Upper lobe of left lung (tissue), 6 donors: ENCODE measurements around the gene PARL. TPM values are rescaled to one million over a fixed set of nuclear protein-coding genes. Genes with fewer than 3 reads are reported as not detected.

Source experiments
- ATAC-seq, 2 donors: fragments of 200-7000 bp; cut with Tn5 transposase; one replicate each; pipeline ENCODE4 v1.9.1; 2022; ENCODE audit warnings: mild to moderate bottlenecking in 2 of 2, moderate library complexity in 2 of 2; ENCODE audit not compliant: low FRiP score in 2 of 2
- DNase-seq, 2 donors: peaks; one replicate each; pipeline ENCODE4 v3.0.0-alpha.2; 2019 to 2020
- H3K27ac ChIP-seq, 4 donors: fragments of 200-600 bp; sonication (generic); one replicate each; pipeline ENCODE4 v1.5.1; 2016 to 2019
- H3K27me3 ChIP-seq, 4 donors: fragments of 200-600 bp; sonication (generic); one replicate each; pipeline ENCODE4 v1.5.1; 2017 to 2019
- H3K36me3 ChIP-seq, 4 donors: fragments of 200-600 bp; sonication (generic); one replicate each; pipeline ENCODE4 v1.5.1; 2016 to 2019
- H3K4me1 ChIP-seq, 4 donors: fragments of 200-600 bp; sonication (generic); one replicate each; pipeline ENCODE4 v1.5.1; 2018 to 2019
- H3K4me3 ChIP-seq, 4 donors: fragments of 200-600 bp; sonication (generic); one replicate each; pipeline ENCODE4 v1.5.1; 2017 to 2019; ENCODE audit warnings: mild to moderate bottlenecking in 2 of 4, moderate library complexity in 1 of 4
- H3K9me3 ChIP-seq, 4 donors: fragments of 200-600 bp; sonication (generic); one replicate each; pipeline ENCODE4 v1.5.1; 2018 to 2019
- EP300 ChIP-seq, 4 donors: sonication (generic); formaldehyde crosslinking; IDR thresholded peaks; one replicate each; pipeline ENCODE4 v1.5.1; 2017; ENCODE audit warnings: antibody characterized with exemption in 4 of 4, control low read depth in 2 of 4
- POLR2A ChIP-seq, 4 donors: fragments of 450-650 bp; IDR thresholded peaks; one replicate each; pipeline ENCODE4 v1.5.1; 2016 to 2017; ENCODE audit warnings: antibody characterized with exemption in 4 of 4, mild to moderate bottlenecking in 2 of 4
- POLR2AphosphoS5 ChIP-seq, 2 donors: sonication (generic); formaldehyde crosslinking; IDR thresholded peaks; one replicate each; pipeline ENCODE4 v1.5.1; 2017; ENCODE audit warnings: antibody characterized with exemption in 2 of 2
- WGBS, 2 donors: methylation state at CpG; one replicate each; pipeline ENCODE4 v1.1.5; 2017 to 2018; 5-methylcytosine and 5-hydroxymethylcytosine counted together
- total RNA-seq, 6 donors: library from RNA; depleted of rRNA in 4 of 6; stranded (reverse); fragments of >200 nt in 4 of 6; gene quantifications; one replicate each; pipeline versions ENCODE4 v1.1.0 to v1.2.1, GENCODE V29; 2016 to 2021
- TF ChIP-seq, protein P1 (sequence below), 6 experiments: fragments of 450-650 bp in 4 of 6; fragments of 200-600 bp in 2 of 6; sonication (generic) in 2 of 6; IDR thresholded peaks; one replicate each; pipeline ENCODE4 v1.5.1; 2016 to 2019; ENCODE audit warnings: antibody characterized with exemption in 6 of 6
- donor health status: DM: no; HTN: no; CAD: no; lungs with moderate emphysema.
- donor health status: DM: no; HTN: yes; CAD: no; lungs with severe emphysema.

PARL gene
- total RNA-seq, 6 donors from 2014 or later = 32.5 to 51.0 (median 40.5) TPM

DNA sequence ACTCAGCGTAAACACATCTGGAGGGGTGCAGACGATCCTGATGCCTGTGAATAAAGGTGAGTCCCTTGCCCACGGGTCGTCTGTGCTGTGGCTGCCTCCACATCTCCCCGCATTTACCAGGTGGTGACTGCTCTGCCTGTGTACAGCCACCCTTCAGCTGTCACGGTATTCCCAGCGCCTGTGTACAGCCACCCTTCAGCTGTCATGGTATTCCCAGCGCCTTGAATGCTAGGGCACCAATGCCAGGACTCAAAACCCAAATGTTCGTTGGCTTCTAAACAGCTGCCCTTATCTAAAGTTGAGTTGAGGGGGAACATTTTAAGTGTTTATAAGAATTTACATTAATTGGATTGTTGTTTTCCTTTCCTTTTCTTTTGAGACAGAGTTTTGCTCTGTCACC is 86.7 kb downstream of the PARL start:
- Histone ChIP-seq H3K4me3 (no peak overlapping the region), H3K36me3 (peaks cover 16 to 74% (median 50%) of the 10 kb centered on the region in 4 donors), H3K27ac (no peak overlapping the region), H3K4me1 (no peaks in the 10 kb centered on the region), H3K9me3 (no peaks in the 10 kb centered on the region), H3K27me3 (no peaks in the 10 kb centered on the region)
- ATAC-seq (no peak), DNase-seq (no peak)
- no peak for TF ChIP-seq POLR2A (IDR thresholded peaks at IDR 0.05)
- no peak for TF ChIP-seq EP300 (IDR thresholded peaks at IDR 0.05)
- TF ChIP-seq, protein P1, sequence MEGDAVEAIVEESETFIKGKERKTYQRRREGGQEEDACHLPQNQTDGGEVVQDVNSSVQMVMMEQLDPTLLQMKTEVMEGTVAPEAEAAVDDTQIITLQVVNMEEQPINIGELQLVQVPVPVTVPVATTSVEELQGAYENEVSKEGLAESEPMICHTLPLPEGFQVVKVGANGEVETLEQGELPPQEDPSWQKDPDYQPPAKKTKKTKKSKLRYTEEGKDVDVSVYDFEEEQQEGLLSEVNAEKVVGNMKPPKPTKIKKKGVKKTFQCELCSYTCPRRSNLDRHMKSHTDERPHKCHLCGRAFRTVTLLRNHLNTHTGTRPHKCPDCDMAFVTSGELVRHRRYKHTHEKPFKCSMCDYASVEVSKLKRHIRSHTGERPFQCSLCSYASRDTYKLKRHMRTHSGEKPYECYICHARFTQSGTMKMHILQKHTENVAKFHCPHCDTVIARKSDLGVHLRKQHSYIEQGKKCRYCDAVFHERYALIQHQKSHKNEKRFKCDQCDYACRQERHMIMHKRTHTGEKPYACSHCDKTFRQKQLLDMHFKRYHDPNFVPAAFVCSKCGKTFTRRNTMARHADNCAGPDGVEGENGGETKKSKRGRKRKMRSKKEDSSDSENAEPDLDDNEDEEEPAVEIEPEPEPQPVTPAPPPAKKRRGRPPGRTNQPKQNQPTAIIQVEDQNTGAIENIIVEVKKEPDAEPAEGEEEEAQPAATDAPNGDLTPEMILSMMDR (IDR thresholded peaks at IDR 0.05) = no peak
- no peak for TF ChIP-seq POLR2AphosphoS5 (IDR thresholded peaks at IDR 0.05)
- 92 to 96% methylated on average over 9 of the region's 9 CpGs for WGBS, 2 donors

DNA sequence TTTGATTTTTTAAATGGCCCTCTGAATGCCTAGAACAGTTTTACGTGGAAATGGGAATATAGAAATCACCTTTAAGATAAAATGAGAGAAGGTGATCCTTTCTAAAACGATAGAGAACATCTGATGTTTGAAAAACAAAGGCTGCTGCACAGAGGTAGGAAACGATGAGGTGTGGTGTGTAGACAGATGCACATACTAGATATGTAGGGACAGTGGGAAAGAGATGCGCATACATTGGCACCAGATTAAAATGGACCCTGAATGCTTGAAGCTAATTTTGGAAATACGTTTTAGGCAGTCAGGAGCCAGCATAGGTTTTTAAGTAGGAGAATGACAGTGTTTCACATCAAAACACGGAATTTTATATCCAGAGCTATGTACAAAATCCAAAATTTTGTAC is 88.3 kb downstream of the PARL start:
- Histone ChIP-seq H3K27me3 (no peaks in the 10 kb centered on the region), H3K36me3 (peaks cover 12 to 74% (median 48%) of the 10 kb centered on the region in 4 donors), H3K9me3 (no peaks in the 10 kb centered on the region), H3K27ac (no peak overlapping the region), H3K4me1 (no peaks in the 10 kb centered on the region), H3K4me3 (no peak overlapping the region)
- no peak for TF ChIP-seq POLR2A (IDR thresholded peaks at IDR 0.05)
- TF ChIP-seq EP300 (IDR thresholded peaks at IDR 0.05) = no peak
- TF ChIP-seq, protein P1 (IDR thresholded peaks at IDR 0.05) = no peak
- no peak for TF ChIP-seq POLR2AphosphoS5 (IDR thresholded peaks at IDR 0.05)
- WGBS, 2 donors = 88 to 97% methylated on average over 6 of the region's 6 CpGs
- ATAC-seq (no peak), DNase-seq (no peak)

DNA sequence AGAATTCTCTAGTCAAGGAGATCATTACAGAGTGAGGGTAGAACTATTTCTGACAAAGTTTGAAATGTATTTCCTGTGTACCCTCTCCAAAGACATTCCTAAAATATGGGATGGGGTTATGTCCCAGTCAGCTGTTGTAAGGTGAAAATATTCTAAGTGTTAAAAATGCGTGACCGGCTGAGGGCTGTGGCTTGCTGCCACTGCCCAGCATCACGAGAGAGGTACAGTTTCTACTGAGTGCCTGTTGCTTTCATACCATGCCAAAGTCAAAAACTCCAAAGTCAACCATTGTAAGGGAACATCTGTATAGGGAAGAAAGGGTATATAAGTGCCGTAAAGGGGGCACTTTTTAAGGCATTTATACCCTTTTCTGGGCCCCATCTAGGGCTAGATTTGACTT is 90.2 kb downstream of the PARL start:
- Histone ChIP-seq H3K36me3 (peaks cover 7 to 74% (median 41%) of the 10 kb centered on the region in 4 donors), H3K27ac (no peak overlapping the region), H3K9me3 (no peaks in the 10 kb centered on the region), H3K27me3 (no peaks in the 10 kb centered on the region), H3K4me1 (no peaks in the 10 kb centered on the region), H3K4me3 (no peak overlapping the region)
- DNase-seq (no peak), ATAC-seq (no peak)
- TF ChIP-seq POLR2AphosphoS5 (IDR thresholded peaks at IDR 0.05) (no peak), POLR2A (IDR thresholded peaks at IDR 0.05) (no peak), EP300 (IDR thresholded peaks at IDR 0.05) (no peak)
- TF ChIP-seq, protein P1 (IDR thresholded peaks at IDR 0.05) = no peak
- WGBS, 2 donors = 89 to 90% methylated on average over 4 of the region's 4 CpGs

DNA sequence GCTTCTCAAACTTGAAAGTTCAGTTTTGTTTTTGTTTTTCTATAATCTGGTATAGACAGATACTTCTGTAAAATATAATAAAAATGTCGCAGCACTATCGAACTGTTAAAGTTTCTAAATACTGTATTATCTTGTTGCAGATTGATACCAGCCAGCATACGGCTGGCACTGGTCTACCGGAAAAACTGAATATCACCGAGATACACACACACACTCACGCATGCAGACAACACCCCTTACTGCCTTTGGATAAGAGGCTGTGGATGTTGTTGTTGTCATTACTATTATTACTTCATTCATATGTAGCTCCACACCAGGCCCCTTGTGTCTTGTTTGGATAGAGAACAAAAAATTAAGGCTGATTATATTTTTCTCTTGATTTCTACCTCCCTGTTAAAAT is 91.7 kb downstream of the PARL start:
- Histone ChIP-seq H3K4me3 (no peak overlapping the region), H3K9me3 (no peaks in the 10 kb centered on the region), H3K36me3 (peaks cover 7 to 69% (median 36%) of the 10 kb centered on the region in 4 donors), H3K27me3 (no peaks in the 10 kb centered on the region), H3K4me1 (no peaks in the 10 kb centered on the region), H3K27ac (no peak overlapping the region)
- WGBS, 2 donors = 96% methylated on average over 6 of the region's 6 CpGs
- ATAC-seq (no peak), DNase-seq (no peak)
- TF ChIP-seq POLR2AphosphoS5 (IDR thresholded peaks at IDR 0.05) (no peak), EP300 (IDR thresholded peaks at IDR 0.05) (no peak), POLR2A (IDR thresholded peaks at IDR 0.05) (no peak)
- TF ChIP-seq, protein P1 (IDR thresholded peaks at IDR 0.05) = no peak

DNA sequence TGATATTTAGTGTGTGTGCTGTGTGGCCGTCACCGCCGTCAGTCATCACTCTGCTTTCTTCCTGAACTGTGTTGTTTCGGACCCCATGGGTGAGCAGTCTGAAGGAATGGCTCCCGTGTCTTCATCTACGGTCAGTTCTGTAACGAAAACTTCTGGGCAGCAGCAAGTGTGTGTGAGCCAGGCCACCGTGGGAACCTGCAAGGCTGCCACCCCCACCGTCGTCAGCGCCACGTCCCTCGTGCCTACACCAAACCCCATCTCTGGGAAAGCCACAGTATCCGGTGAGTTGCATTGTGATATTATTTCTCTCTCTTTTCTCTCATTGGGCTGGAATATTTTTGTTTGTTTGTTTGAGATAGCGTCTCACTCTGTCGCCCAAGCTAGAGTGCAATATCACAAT is 94.0 kb downstream of the PARL start:
- Histone ChIP-seq H3K27ac (no peak overlapping the region), H3K4me1 (no peaks in the 10 kb centered on the region), H3K27me3 (no peaks in the 10 kb centered on the region), H3K9me3 (no peaks in the 10 kb centered on the region), H3K4me3 (no peak overlapping the region), H3K36me3 (peaks cover 16 to 86% (median 52%) of the 10 kb centered on the region in 4 donors)
- DNase-seq = peak in 1 of 2 donors; percentile 41
- TF ChIP-seq, protein P1 (IDR thresholded peaks at IDR 0.05) = no peak
- no peak for TF ChIP-seq POLR2A (IDR thresholded peaks at IDR 0.05)
- TF ChIP-seq EP300 (IDR thresholded peaks at IDR 0.05) = no peak
- no peak for ATAC-seq
- 92 to 99% methylated on average over 16 of the region's 16 CpGs for WGBS, 2 donors
